WTC11 (cell line): ENCODE data around the gene CAMKMT. TPM values are rescaled to one million over a fixed set of nuclear protein-coding genes. Genes with fewer than 3 reads are reported as not detected.

Experiments
- ATAC-seq: fragments of 200-7000 bp; cut with Tn5 transposase; 2 replicates; pipeline ENCODE4 v1.10.0; 2021; ENCODE audit warnings: mild to moderate bottlenecking, moderate library complexity
- CTCF ChIA-PET: fragments of 300-600 bp; sonication (Branson Sonifier 250); formaldehyde crosslinking; loops from one replicate; lab custom pipeline; 2021; ENCODE audit warnings: antibody characterized with exemption; lab: Charles Lee
- POLR2A ChIA-PET: fragments of 350-600 bp; sonication (Branson Sonifier 250); formaldehyde crosslinking; loops from one replicate; lab custom pipeline; 2021; ENCODE audit warnings: antibody characterized with exemption; lab: Charles Lee
- DNase-seq: peaks from one replicate; pipeline ENCODE4 v3.0.0; 2021; ENCODE audit warnings: low spot score
- H3K27ac Mint-ChIP-seq: 2 replicates; pipeline ENCODE4 v1.8.0; 2021; ENCODE audit warnings: mixed read lengths
- H3K27me3 Mint-ChIP-seq: 2 replicates; pipeline ENCODE4 v1.8.0; 2021; ENCODE audit warnings: low read depth, mild to moderate bottlenecking, moderate library complexity, mixed read lengths
- H3K36me3 Mint-ChIP-seq: 2 replicates; pipeline ENCODE4 v1.8.0; 2021; ENCODE audit warnings: mixed read lengths
- H3K4me1 Mint-ChIP-seq: 2 replicates; pipeline ENCODE4 v1.8.0; 2022; ENCODE audit warnings: mixed read lengths
- H3K4me3 Mint-ChIP-seq: 2 replicates; pipeline ENCODE4 v1.8.0; 2021; ENCODE audit warnings: mild to moderate bottlenecking, moderate library complexity, mixed read lengths
- H3K9me3 Mint-ChIP-seq: 2 replicates; pipeline ENCODE4 v1.8.0; 2021; ENCODE audit warnings: mixed read lengths
- ATF1 ChIP-seq: sonication (generic); formaldehyde crosslinking; IDR thresholded peaks from 2 replicates; pipeline ENCODE4 v1.8.1; 2023; ENCODE audit warnings: mild to moderate bottlenecking, moderate library complexity, missing genetic modification reagents
- ELF4 ChIP-seq: sonication (generic); formaldehyde crosslinking; IDR thresholded peaks from 2 replicates; pipeline ENCODE4 v1.8.1; 2022; ENCODE audit warnings: low read depth, mild to moderate bottlenecking, moderate library complexity, missing genetic modification reagents
- ETV6 ChIP-seq: sonication (generic); formaldehyde crosslinking; IDR thresholded peaks from 2 replicates; pipeline ENCODE4 v1.8.1; 2022; ENCODE audit warnings: mild to moderate bottlenecking, missing genetic modification reagents
- FOXJ3 ChIP-seq: sonication (generic); formaldehyde crosslinking; IDR thresholded peaks from 2 replicates; pipeline ENCODE4 v1.9.0; 2021; ENCODE audit warnings: missing genetic modification reagents, mild to moderate bottlenecking, borderline replicate concordance
- GABPB1 ChIP-seq: sonication (generic); formaldehyde crosslinking; IDR thresholded peaks from 2 replicates; pipeline ENCODE4 v1.8.1; 2023; ENCODE audit warnings: mild to moderate bottlenecking, missing genetic modification reagents
- GRHL2 ChIP-seq: fragments of 250-450 bp; sonication (Bioruptor Pico); IDR thresholded peaks from 2 replicates; pipeline ENCODE4 v1.8.0; 2022; ENCODE audit warnings: mild to moderate bottlenecking, moderate library complexity; ENCODE audit not compliant: insufficient replicate concordance, severe bottlenecking
- NFYB ChIP-seq: sonication (generic); formaldehyde crosslinking; conservative IDR thresholded peaks from 2 replicates; pipeline ENCODE4 v1.8.0; 2022; ENCODE audit warnings: low read depth, missing genetic modification reagents
- NR1H2 ChIP-seq: sonication (generic); formaldehyde crosslinking; IDR thresholded peaks from 2 replicates; pipeline ENCODE4 v1.9.0; 2021; ENCODE audit warnings: mild to moderate bottlenecking, moderate library complexity, missing genetic modification reagents
- NR3C1 ChIP-seq: sonication (generic); formaldehyde crosslinking; conservative IDR thresholded peaks from 2 replicates; pipeline ENCODE4 v1.8.1; 2023; ENCODE audit warnings: low read depth, mild to moderate bottlenecking, missing genetic modification reagents
- PRRX2 ChIP-seq: fragments of 250-450 bp; sonication (Bioruptor Pico); IDR thresholded peaks from 2 replicates; pipeline ENCODE4 v1.8.0; 2021; ENCODE audit warnings: mild to moderate bottlenecking
- SMAD4 ChIP-seq: sonication (generic); formaldehyde crosslinking; IDR thresholded peaks from 2 replicates; pipeline ENCODE4 v1.8.0; 2022; ENCODE audit warnings: mild to moderate bottlenecking, missing genetic modification reagents
- TP53 ChIP-seq: sonication (generic); formaldehyde crosslinking; IDR thresholded peaks from 2 replicates; pipeline ENCODE4 v1.8.1; 2023; ENCODE audit warnings: mild to moderate bottlenecking, missing genetic modification reagents
- ZNF138 ChIP-seq: sonication (generic); formaldehyde crosslinking; conservative IDR thresholded peaks from 2 replicates; pipeline ENCODE4 v1.8.1; 2022; ENCODE audit warnings: mild to moderate bottlenecking, moderate library complexity, missing genetic modification reagents
- ZNF423 ChIP-seq: fragments of 250-450 bp; sonication (Bioruptor Pico); IDR thresholded peaks from 2 replicates; pipeline ENCODE4 v2.1.2; 2022; ENCODE audit warnings: mild to moderate bottlenecking, moderate library complexity
- ZNF671 ChIP-seq: fragments of 250-450 bp; sonication (Bioruptor Pico); IDR thresholded peaks from 2 replicates; pipeline ENCODE4 v1.8.0; 2021; ENCODE audit warnings: mild to moderate bottlenecking
- total RNA-seq: library from RNA; stranded (reverse); gene quantifications from 3 replicates; pipeline ENCODE4 v1.2.3, GENCODE V29; 2021
- TF ChIP-seq, protein P1 (sequence below): sonication (generic); formaldehyde crosslinking; IDR thresholded peaks from 2 replicates; pipeline ENCODE4 v1.8.0; 2022; ENCODE audit warnings: missing genetic modification reagents
- TF ChIP-seq, protein P2 (sequence below): fragments of 250-450 bp; sonication (Bioruptor Pico); conservative IDR thresholded peaks from 2 replicates; pipeline ENCODE4 v1.9.0; 2021; ENCODE audit warnings: mild to moderate bottlenecking
- TF ChIP-seq, protein P3 (sequence below): fragments of 250-450 bp; sonication (Bioruptor Pico); IDR thresholded peaks from 2 replicates; pipeline ENCODE4 v1.9.0; 2021; ENCODE audit warnings: mild to moderate bottlenecking
- TF ChIP-seq, protein P4 (sequence below): sonication (generic); formaldehyde crosslinking; IDR thresholded peaks from 2 replicates; pipeline ENCODE4 v1.8.1; 2022; ENCODE audit warnings: mild to moderate bottlenecking, missing genetic modification reagents, moderate library complexity, borderline replicate concordance
- TF ChIP-seq, protein P5 (sequence below): sonication (generic); formaldehyde crosslinking; IDR thresholded peaks from 2 replicates; pipeline ENCODE4 v1.8.0; 2023; ENCODE audit warnings: mild to moderate bottlenecking, missing genetic modification reagents
- TF ChIP-seq, protein P6 (sequence below): sonication (generic); formaldehyde crosslinking; IDR thresholded peaks from 2 replicates; pipeline ENCODE4 v1.8.1; 2022; ENCODE audit warnings: missing genetic modification reagents, borderline replicate concordance
- TF ChIP-seq, protein P7 (sequence below): sonication (generic); formaldehyde crosslinking; IDR thresholded peaks from 2 replicates; pipeline ENCODE4 v1.8.1; 2023; ENCODE audit warnings: mild to moderate bottlenecking, moderate library complexity, missing genetic modification reagents

CAMKMT gene
- total RNA-seq, 1 experiment from 2014 or later = 20.6 TPM

DNA sequence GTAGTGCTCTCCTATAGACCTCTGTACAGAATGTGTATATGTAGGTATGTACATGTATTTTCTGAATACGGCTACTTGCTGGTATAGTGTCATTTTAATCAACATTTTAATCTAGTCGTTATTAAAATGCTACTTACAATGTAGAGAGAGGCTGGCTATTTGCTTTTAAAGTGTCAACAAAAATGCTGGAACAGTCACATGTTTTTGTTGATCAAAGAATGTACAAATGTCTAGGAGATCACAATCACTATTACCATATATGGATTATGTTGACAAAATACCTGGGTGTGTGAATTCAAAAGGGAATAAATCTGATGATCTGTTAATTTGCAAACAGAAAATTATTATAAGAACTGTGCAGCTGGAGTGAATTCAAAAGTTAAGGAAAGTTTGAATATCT is 170.3 kb downstream of the CAMKMT start (continued):
- TF ChIP-seq, protein P1, sequence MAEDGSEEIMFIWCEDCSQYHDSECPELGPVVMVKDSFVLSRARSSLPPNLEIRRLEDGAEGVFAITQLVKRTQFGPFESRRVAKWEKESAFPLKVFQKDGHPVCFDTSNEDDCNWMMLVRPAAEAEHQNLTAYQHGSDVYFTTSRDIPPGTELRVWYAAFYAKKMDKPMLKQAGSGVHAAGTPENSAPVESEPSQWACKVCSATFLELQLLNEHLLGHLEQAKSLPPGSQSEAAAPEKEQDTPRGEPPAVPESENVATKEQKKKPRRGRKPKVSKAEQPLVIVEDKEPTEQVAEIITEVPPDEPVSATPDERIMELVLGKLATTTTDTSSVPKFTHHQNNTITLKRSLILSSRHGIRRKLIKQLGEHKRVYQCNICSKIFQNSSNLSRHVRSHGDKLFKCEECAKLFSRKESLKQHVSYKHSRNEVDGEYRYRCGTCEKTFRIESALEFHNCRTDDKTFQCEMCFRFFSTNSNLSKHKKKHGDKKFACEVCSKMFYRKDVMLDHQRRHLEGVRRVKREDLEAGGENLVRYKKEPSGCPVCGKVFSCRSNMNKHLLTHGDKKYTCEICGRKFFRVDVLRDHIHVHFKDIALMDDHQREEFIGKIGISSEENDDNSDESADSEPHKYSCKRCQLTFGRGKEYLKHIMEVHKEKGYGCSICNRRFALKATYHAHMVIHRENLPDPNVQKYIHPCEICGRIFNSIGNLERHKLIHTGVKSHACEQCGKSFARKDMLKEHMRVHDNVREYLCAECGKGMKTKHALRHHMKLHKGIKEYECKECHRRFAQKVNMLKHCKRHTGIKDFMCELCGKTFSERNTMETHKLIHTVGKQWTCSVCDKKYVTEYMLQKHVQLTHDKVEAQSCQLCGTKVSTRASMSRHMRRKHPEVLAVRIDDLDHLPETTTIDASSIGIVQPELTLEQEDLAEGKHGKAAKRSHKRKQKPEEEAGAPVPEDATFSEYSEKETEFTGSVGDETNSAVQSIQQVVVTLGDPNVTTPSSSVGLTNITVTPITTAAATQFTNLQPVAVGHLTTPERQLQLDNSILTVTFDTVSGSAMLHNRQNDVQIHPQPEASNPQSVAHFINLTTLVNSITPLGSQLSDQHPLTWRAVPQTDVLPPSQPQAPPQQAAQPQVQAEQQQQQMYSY (CRISPR knock-in tag) = no peak
- TF ChIP-seq FOXJ3 (no peak), ELF4 (CRISPR knock-in tag) (no peak), TP53 (no peak), ZNF423 (CRISPR knock-in tag) (no peak)

DNA sequence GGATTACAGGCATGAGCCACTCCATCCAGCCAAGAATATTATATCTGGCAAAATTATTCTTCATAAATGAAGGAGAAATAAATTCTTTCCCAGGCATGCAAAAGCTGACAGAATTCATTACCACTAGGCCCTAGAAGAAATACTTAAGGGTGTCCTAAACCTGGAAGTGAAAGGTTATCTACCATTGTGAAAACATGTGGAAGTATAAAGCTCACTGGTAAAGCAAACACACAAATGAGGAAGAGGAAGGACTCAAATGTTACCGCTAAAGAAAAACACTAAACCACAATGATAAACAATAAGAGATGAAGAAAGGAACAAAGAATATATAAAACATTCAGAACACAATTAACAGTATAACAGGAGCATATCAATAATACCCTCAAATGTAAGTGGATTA is 171.8 kb downstream of the CAMKMT start:
- no peak for ATAC-seq
- Mint-ChIP-seq H3K9me3 (peaks cover 12% of the 10 kb centered on the region; the same call in 1 of the 2 replicates), H3K4me1 (peaks cover 6% of the 10 kb centered on the region)
- no peak for TF ChIP-seq GRHL2 (CRISPR knock-in tag)
- no peak for TF ChIP-seq GABPB1
- no peak for TF ChIP-seq SMAD4
- TF ChIP-seq ZNF423 (CRISPR knock-in tag) = no peak
- TF ChIP-seq, protein P2, sequence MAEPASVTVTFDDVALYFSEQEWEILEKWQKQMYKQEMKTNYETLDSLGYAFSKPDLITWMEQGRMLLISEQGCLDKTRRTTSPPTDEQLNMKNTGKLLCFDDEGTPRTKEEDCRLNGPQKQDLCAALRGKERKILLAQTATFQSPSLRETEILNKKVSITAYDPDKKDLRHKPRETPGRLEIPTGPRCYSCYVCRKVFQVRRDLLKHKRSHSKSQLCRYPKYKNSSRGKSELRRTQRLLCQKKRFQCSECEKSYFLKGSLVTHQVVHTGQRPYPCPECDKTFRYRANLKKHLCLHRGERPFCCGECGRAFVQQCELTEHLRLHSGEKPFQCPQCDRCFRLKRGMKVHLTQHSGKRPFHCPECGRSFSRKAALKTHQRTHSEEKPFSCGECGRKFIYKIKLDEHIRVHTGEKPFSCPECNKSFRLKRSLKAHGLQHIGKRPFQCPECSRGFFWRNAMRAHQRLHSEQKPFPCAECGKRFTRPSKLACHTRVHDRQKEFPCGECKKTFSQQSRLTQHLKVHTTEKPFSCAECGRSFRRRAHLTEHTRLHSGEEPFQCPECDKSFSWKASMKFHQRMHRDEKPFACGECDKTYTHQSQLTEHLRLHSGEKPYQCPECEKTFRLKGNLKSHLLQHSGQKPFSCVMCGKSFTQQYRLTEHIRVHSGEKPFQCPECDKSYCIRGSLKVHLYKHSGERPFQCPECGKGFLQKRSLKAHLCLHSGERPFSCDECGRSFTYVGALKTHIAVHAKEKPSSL = no peak
- TF ChIP-seq, protein P3, sequence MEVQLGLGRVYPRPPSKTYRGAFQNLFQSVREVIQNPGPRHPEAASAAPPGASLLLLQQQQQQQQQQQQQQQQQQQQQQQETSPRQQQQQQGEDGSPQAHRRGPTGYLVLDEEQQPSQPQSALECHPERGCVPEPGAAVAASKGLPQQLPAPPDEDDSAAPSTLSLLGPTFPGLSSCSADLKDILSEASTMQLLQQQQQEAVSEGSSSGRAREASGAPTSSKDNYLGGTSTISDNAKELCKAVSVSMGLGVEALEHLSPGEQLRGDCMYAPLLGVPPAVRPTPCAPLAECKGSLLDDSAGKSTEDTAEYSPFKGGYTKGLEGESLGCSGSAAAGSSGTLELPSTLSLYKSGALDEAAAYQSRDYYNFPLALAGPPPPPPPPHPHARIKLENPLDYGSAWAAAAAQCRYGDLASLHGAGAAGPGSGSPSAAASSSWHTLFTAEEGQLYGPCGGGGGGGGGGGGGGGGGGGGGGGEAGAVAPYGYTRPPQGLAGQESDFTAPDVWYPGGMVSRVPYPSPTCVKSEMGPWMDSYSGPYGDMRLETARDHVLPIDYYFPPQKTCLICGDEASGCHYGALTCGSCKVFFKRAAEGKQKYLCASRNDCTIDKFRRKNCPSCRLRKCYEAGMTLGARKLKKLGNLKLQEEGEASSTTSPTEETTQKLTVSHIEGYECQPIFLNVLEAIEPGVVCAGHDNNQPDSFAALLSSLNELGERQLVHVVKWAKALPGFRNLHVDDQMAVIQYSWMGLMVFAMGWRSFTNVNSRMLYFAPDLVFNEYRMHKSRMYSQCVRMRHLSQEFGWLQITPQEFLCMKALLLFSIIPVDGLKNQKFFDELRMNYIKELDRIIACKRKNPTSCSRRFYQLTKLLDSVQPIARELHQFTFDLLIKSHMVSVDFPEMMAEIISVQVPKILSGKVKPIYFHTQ (CRISPR knock-in tag) = no peak
- no peak for TF ChIP-seq NR1H2
- no peak for TF ChIP-seq ETV6
- no peak for TF ChIP-seq NR3C1 (CRISPR knock-in tag)
- TF ChIP-seq NFYB (CRISPR knock-in tag) = no peak
- TF ChIP-seq, protein P4, sequence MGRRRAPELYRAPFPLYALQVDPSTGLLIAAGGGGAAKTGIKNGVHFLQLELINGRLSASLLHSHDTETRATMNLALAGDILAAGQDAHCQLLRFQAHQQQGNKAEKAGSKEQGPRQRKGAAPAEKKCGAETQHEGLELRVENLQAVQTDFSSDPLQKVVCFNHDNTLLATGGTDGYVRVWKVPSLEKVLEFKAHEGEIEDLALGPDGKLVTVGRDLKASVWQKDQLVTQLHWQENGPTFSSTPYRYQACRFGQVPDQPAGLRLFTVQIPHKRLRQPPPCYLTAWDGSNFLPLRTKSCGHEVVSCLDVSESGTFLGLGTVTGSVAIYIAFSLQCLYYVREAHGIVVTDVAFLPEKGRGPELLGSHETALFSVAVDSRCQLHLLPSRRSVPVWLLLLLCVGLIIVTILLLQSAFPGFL = no peak
- TF ChIP-seq, protein P5, sequence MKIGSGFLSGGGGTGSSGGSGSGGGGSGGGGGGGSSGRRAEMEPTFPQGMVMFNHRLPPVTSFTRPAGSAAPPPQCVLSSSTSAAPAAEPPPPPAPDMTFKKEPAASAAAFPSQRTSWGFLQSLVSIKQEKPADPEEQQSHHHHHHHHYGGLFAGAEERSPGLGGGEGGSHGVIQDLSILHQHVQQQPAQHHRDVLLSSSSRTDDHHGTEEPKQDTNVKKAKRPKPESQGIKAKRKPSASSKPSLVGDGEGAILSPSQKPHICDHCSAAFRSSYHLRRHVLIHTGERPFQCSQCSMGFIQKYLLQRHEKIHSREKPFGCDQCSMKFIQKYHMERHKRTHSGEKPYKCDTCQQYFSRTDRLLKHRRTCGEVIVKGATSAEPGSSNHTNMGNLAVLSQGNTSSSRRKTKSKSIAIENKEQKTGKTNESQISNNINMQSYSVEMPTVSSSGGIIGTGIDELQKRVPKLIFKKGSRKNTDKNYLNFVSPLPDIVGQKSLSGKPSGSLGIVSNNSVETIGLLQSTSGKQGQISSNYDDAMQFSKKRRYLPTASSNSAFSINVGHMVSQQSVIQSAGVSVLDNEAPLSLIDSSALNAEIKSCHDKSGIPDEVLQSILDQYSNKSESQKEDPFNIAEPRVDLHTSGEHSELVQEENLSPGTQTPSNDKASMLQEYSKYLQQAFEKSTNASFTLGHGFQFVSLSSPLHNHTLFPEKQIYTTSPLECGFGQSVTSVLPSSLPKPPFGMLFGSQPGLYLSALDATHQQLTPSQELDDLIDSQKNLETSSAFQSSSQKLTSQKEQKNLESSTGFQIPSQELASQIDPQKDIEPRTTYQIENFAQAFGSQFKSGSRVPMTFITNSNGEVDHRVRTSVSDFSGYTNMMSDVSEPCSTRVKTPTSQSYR = no peak
- TF ChIP-seq ZNF138 (CRISPR knock-in tag) = no peak
- TF ChIP-seq PRRX2 = no peak
- TF ChIP-seq ZNF671 (CRISPR knock-in tag) = no peak
- TF ChIP-seq ATF1 (CRISPR knock-in tag) = no peak
- TF ChIP-seq, protein P6, sequence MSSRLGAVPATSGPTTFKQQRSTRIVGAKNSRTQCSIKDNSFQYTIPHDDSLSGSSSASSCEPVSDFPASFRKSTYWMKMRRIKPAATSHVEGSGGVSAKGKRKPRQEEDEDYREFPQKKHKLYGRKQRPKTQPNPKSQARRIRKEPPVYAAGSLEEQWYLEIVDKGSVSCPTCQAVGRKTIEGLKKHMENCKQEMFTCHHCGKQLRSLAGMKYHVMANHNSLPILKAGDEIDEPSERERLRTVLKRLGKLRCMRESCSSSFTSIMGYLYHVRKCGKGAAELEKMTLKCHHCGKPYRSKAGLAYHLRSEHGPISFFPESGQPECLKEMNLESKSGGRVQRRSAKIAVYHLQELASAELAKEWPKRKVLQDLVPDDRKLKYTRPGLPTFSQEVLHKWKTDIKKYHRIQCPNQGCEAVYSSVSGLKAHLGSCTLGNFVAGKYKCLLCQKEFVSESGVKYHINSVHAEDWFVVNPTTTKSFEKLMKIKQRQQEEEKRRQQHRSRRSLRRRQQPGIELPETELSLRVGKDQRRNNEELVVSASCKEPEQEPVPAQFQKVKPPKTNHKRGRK (CRISPR knock-in tag) = no peak
- TF ChIP-seq, protein P7, sequence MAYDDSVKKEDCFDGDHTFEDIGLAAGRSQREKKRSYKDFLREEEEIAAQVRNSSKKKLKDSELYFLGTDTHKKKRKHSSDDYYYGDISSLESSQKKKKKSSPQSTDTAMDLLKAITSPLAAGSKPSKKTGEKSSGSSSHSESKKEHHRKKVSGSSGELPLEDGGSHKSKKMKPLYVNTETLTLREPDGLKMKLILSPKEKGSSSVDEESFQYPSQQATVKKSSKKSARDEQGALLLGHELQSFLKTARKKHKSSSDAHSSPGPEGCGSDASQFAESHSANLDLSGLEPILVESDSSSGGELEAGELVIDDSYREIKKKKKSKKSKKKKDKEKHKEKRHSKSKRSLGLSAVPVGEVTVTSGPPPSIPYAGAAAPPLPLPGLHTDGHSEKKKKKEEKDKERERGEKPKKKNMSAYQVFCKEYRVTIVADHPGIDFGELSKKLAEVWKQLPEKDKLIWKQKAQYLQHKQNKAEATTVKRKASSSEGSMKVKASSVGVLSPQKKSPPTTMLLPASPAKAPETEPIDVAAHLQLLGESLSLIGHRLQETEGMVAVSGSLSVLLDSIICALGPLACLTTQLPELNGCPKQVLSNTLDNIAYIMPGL = no peak
- TF ChIP-seq, all 79 proteins: peak for 0
- POLR2A ChIA-PET = no interaction called here
- no peaks in the 10 kb centered on the region for H3K27me3 Mint-ChIP-seq
- H3K4me3 Mint-ChIP-seq = no peak overlapping the region
- H3K36me3 Mint-ChIP-seq = no peaks in the 10 kb centered on the region
- CTCF ChIA-PET = no interaction called here
- no peak overlapping the region for H3K27ac Mint-ChIP-seq
- DNase-seq = no peak
